Suprapubic skin (tissue), 4 donors: ENCODE results near the gene TNFSF4. TPM values are rescaled to one million over a fixed set of nuclear protein-coding genes. Genes with fewer than 3 reads are reported as not detected.
"Not testable (repeated sequence)": the region's sequence is repeated elsewhere in the genome, so short reads cannot be mapped to it uniquely, and the experiment has no call there.

Source experiments
- DNase-seq, 2 donors: peaks; one replicate each; pipeline ENCODE4 v3.0.0-alpha.2; 2019; ENCODE audit warnings: low spot score in 2 of 2
- H3K27ac ChIP-seq: fragments of 200-600 bp; sonication (generic); one replicate; pipeline ENCODE4 v1.5.1; 2019
- H3K27me3 ChIP-seq: fragments of 200-600 bp; sonication (generic); one replicate; pipeline ENCODE4 v1.5.1; 2019
- H3K36me3 ChIP-seq: fragments of 200-600 bp; sonication (generic); one replicate; pipeline ENCODE4 v1.5.1; 2019
- H3K4me1 ChIP-seq: fragments of 200-600 bp; sonication (generic); one replicate; pipeline ENCODE4 v1.5.1; 2019
- H3K4me3 ChIP-seq: fragments of 200-600 bp; sonication (generic); one replicate; pipeline ENCODE4 v1.5.1; 2019; ENCODE audit warnings: mild to moderate bottlenecking
- H3K9me3 ChIP-seq: fragments of 200-600 bp; sonication (generic); one replicate; pipeline ENCODE4 v1.5.1; 2019
- CTCF ChIP-seq, 2 donors: fragments of 200-600 bp in 1 of 2; fragments of 450-650 bp in 1 of 2; sonication (generic) in 1 of 2; IDR thresholded peaks; one replicate each; pipeline ENCODE4 v1.5.1; 2016 to 2019; ENCODE audit warnings: antibody characterized with exemption in 2 of 2, mild to moderate bottlenecking in 1 of 2, moderate library complexity in 1 of 2
- EP300 ChIP-seq: sonication (generic); formaldehyde crosslinking; IDR thresholded peaks from one replicate; pipeline ENCODE4 v1.6.1; 2017; ENCODE audit warnings: antibody characterized with exemption
- POLR2A ChIP-seq, 2 donors: fragments of 450-650 bp; IDR thresholded peaks; one replicate each; pipeline ENCODE4 v1.6.1; 2017; ENCODE audit warnings: antibody characterized with exemption in 2 of 2, mild to moderate bottlenecking in 2 of 2, moderate library complexity in 2 of 2
- POLR2AphosphoS5 ChIP-seq, 3 donors: sonication (generic); formaldehyde crosslinking; IDR thresholded peaks; one replicate each; pipeline ENCODE4 v1.6.1; 2017; ENCODE audit warnings: antibody characterized with exemption in 3 of 3
- WGBS: methylation state at CpG from one replicate; pipeline ENCODE4 v1.1.5; 2018; 5-methylcytosine and 5-hydroxymethylcytosine counted together
- total RNA-seq, 4 donors: library from RNA; depleted of rRNA; stranded (reverse); fragments of >200 nt; gene quantifications; one replicate each; pipeline ENCODE4 v1.1.0, GENCODE V29; 2016

TNFSF4 gene
- total RNA-seq, 4 donors from 2014 or later = 0.15 to 0.29 TPM; not detected in 2

GRCh38 chr1:173162601-173163000 lies 44.5 kb downstream of the TNFSF4 start:
- TF ChIP-seq EP300 (no peak), POLR2A (IDR thresholded peaks at IDR 0.05) (no peak), POLR2AphosphoS5 (IDR thresholded peaks at IDR 0.05) (no peak), CTCF (IDR thresholded peaks at IDR 0.05) (no peak)
- DNase-seq = no peak
- Histone ChIP-seq H3K36me3 (no peaks in the 10 kb centered on the region), H3K9me3 (no peaks in the 10 kb centered on the region), H3K4me1 (no peaks in the 10 kb centered on the region), H3K27me3 (no peaks in the 10 kb centered on the region), H3K27ac (no peak overlapping the region), H3K4me3 (no peak overlapping the region)
- WGBS = 88% methylated on average over 1 of the region's 1 CpG

- DNase-seq = no peak
- H3K9me3 ChIP-seq = no peaks in the 10 kb centered on the region
- no peaks in the 10 kb centered on the region for H3K4me1 ChIP-seq
- no peak overlapping the region for H3K4me3 ChIP-seq
- TF ChIP-seq CTCF (IDR thresholded peaks at IDR 0.05) (no peak), POLR2A (IDR thresholded peaks at IDR 0.05) (no peak), EP300 (no peak), POLR2AphosphoS5 (IDR thresholded peaks at IDR 0.05) (no peak)
- no peaks in the 10 kb centered on the region for H3K36me3 ChIP-seq
- H3K27me3 ChIP-seq = no peaks in the 10 kb centered on the region
- 73% methylated on average over 3 of the region's 3 CpGs for WGBS
- no peak overlapping the region for H3K27ac ChIP-seq
Observed at GRCh38 chr1:173161510-173162221, 45.5 kb downstream of the TNFSF4 start.

DNA sequence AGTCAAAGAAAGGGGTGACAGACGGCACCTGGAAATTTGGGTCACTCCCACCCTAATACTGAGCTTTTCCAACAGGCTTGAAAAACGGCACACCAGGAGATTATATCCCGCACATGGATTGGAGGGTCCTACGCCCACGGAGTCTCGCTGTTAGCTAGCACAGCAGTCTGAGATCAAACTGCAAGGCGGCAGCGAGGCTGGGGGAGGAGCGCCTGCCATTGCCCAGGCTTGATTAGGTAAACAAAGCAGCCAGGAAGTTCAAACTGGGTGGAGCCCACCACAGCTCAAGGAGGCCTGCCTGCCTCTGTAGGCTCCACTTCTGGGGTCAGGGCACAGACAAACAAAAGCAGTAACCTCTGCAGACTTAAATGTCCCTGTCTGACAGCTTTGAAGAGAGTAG lies 53.2 kb downstream of the TNFSF4 start:
- not testable (repeated sequence) for H3K36me3 ChIP-seq, DNase-seq, H3K4me3 ChIP-seq, H3K27me3 ChIP-seq, H3K9me3 ChIP-seq, H3K4me1 ChIP-seq, H3K27ac ChIP-seq
- WGBS = 94% methylated on average over 7 of the region's 9 CpGs

DNA sequence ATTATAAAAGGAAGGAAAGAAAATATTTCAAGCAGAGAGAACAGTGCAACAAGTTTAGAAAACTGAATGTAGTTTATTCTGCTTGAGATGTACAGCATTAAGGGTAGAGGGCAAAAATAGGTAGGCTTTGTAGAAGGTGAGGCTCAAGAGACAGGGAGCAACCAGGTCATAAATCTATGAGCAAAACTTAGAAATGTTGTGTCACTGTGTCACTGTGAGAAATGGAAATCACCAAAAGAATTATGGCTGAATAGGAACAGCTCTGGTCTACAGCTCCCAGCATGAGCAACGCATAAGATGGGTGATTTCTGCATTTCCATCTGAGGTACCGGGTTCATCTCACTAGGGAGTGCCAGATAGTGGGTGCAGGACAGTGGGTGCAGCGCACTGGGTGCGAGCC lies 53.6 kb downstream of the TNFSF4 start:
- no peak overlapping the region for H3K27ac ChIP-seq
- no peaks in the 10 kb centered on the region for H3K27me3 ChIP-seq
- H3K4me3 ChIP-seq = no peak overlapping the region
- 93% methylated on average over 4 of the region's 4 CpGs for WGBS
- H3K9me3 ChIP-seq = no peaks in the 10 kb centered on the region
- peaks cover 3% of the 10 kb centered on the region for H3K4me1 ChIP-seq
- no peaks in the 10 kb centered on the region for H3K36me3 ChIP-seq
- DNase-seq = no peak
- no peak for TF ChIP-seq POLR2A (IDR thresholded peaks at IDR 0.05)

DNA sequence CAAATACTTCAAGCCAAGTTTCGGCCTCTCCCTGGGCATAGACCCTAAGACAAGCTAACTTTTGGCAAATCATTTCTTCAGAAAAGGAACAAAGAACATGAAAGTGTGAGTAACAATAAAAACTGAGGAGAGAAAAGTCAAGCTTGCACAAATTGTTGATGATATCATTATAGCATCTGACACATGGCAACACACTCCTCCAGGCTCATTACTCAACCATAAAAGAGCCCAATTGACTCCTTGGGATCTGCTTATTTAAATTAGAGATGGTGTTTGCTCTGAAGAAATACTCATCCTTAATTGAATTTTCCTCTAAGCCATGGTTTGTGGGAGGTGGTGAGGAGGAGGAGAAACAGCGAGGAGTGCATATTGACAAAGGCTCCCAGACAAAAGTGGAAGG lies 54.5 kb downstream of the TNFSF4 start:
- no peak for TF ChIP-seq POLR2AphosphoS5 (IDR thresholded peaks at IDR 0.05)
- no peak for TF ChIP-seq POLR2A (IDR thresholded peaks at IDR 0.05)
- no peak for TF ChIP-seq EP300
- TF ChIP-seq CTCF (IDR thresholded peaks at IDR 0.05) = no peak
- H3K36me3 ChIP-seq = no peaks in the 10 kb centered on the region
- no peaks in the 10 kb centered on the region for H3K27me3 ChIP-seq
- 76% methylated on average over 2 of the region's 2 CpGs for WGBS
- H3K27ac ChIP-seq = no peak overlapping the region
- DNase-seq = no peak
- H3K4me1 ChIP-seq = peaks cover 3% of the 10 kb centered on the region
- no peaks in the 10 kb centered on the region for H3K9me3 ChIP-seq
- no peak overlapping the region for H3K4me3 ChIP-seq

GRCh38 chr1:173150795-173151194 lies 56.3 kb downstream of the TNFSF4 start:
- DNase-seq = no peak
- H3K9me3 ChIP-seq = no peaks in the 10 kb centered on the region
- H3K36me3 ChIP-seq = no peaks in the 10 kb centered on the region
- no peaks in the 10 kb centered on the region for H3K27me3 ChIP-seq
- no peak overlapping the region for H3K4me3 ChIP-seq
- no peak for TF ChIP-seq EP300
- TF ChIP-seq POLR2AphosphoS5 (IDR thresholded peaks at IDR 0.05) = no peak
- no peak for TF ChIP-seq CTCF (IDR thresholded peaks at IDR 0.05)
- no peak for TF ChIP-seq POLR2A (IDR thresholded peaks at IDR 0.05)
- H3K4me1 ChIP-seq = peaks cover 3% of the 10 kb centered on the region
- no peak overlapping the region for H3K27ac ChIP-seq
- 80% methylated on average over 2 of the region's 2 CpGs for WGBS
